Adrenal gland (tissue), 12 donors: Measurements from ENCODE around the gene GPD1. TPM values are rescaled to one million over a fixed set of nuclear protein-coding genes. Genes with fewer than 3 reads are reported as not detected.

ENCODE experiments used
- DNase-seq, 7 donors: peaks; one replicate each; pipeline ENCODE4 v3.0.0-alpha.2; 2019 to 2020
- H3K27ac ChIP-seq, 5 donors: fragments of 200-600 bp; sonication (generic) in 4 of 5; 1 replicate in 3 of 5; 2 replicates in 2 of 5; pipeline versions ENCODE4 v1.5.1 to v1.8.0; 2016 to 2020; ENCODE audit warnings: mild to moderate bottlenecking in 1 of 5
- H3K27me3 ChIP-seq: fragments of 200-600 bp; 2 replicates; pipeline ENCODE4 v1.8.0; 2021
- H3K36me3 ChIP-seq, 2 donors: fragments of 200-600 bp; replicated peaks in 1 of 2; 1 replicate in 1 of 2; 2 replicates in 1 of 2; pipeline versions ENCODE4 v1.5.1 to v1.8.0; 2018 to 2022
- H3K4me1 ChIP-seq, 2 donors: fragments of 200-600 bp; replicated peaks in 1 of 2; 1 replicate in 1 of 2; 2 replicates in 1 of 2; pipeline versions ENCODE4 v1.5.1 to v1.8.0; 2018 to 2021
- H3K4me3 ChIP-seq, 4 donors: fragments of 200-600 bp; sonication (generic) in 3 of 4; one replicate each; pipeline ENCODE4 v1.5.1; 2016 to 2018
- H3K9me3 ChIP-seq, 3 donors: fragments of 200-600 bp; sonication (generic) in 1 of 3; replicated peaks in 1 of 3; 1 replicate in 2 of 3; 2 replicates in 1 of 3; pipeline versions ENCODE4 v1.5.1 to v1.8.0; 2016 to 2021
- CTCF ChIP-seq, 6 experiments: fragments of 450-650 bp in 4 of 6; fragments of 200-600 bp in 2 of 6; sonication (generic) in 1 of 6; IDR thresholded peaks; 1 replicate in 5 of 6; 2 replicates in 1 of 6; pipeline versions ENCODE4 v1.5.1 to v1.8.0; 2016 to 2021; ENCODE audit warnings: antibody characterized with exemption in 6 of 6, mild to moderate bottlenecking in 2 of 6, moderate library complexity in 1 of 6
- POLR2A ChIP-seq, 2 donors: fragments of 450-650 bp; IDR thresholded peaks; one replicate each; pipeline ENCODE4 v1.6.1; 2017; ENCODE audit warnings: antibody characterized with exemption in 2 of 2, mild to moderate bottlenecking in 2 of 2, moderate library complexity in 1 of 2
- WGBS, 4 donors: extraction: QIAGEN DNeasy Blood & Tissue Kit in 2 of 4; methylation state at CpG; one replicate each; pipeline versions ENCODE4 v1.1.5 to v1.1.7; 2013 to 2017; 5-methylcytosine and 5-hydroxymethylcytosine counted together
- intact Hi-C, 2 donors: fragments of 100-400 bp; cut with DNase I; formaldehyde crosslinking; loops; one replicate each; pipeline versions ENCODE4 v1.14.1 to v1.15.0; 2022 to 2023
- polyA plus RNA-seq, 3 donors: library from polyadenylated mRNA; stranded (reverse); fragments of 200-250 nt in 2 of 3; fragments of 350-450 nt in 1 of 3; fragmentation: Illumina TruSeq in 1 of 3; extraction: RNeasy Lipid Tissue Mini Kit (QIAGEN cat#74804) in 1 of 3; gene quantifications; one replicate each; pipeline ENCODE4 v1.2.3, GENCODE V29; 2013 to 2014
- total RNA-seq, 9 donors: library from RNA; depleted of rRNA in 4 of 9; stranded (reverse); fragments of >200 nt in 4 of 9; fragments of 120-200 nt in 1 of 9; fragmentation: NEBNext Ultra II Directional in 1 of 9; extraction: Animal tissue kit (Norgen Biotek cat#: 25700) in 1 of 9; gene quantifications; one replicate each; pipeline versions ENCODE4 v1.1.0 to v1.2.4, GENCODE V29; 2013 to 2023
- donor health status: healthy with polysubstance abuse.
- donor health status: Bipolar disorder and iron deficiency.
- donor health status: DM: yes; HTN: yes; CAD: no.
- donor health status: DM: no; HTN: no; CAD: no.
- donor health status: DM: no; HTN: no; CAD: no.
- donor health status: DM: yes; HTN: yes; CAD: no.

Gene GPD1
- total and polyA plus RNA-seq, 12 donors = 0.43 to 36.9 (median 2.6) TPM

GRCh38 chr12:50111395-50111692 lies 7.5 kb downstream of the GPD1 start:
- Histone ChIP-seq H3K4me3 (peak overlapping the region in 1 of 4 donors; percentile 41), H3K4me1 (peaks cover 31 to 44% of the 10 kb centered on the region in 2 donors), H3K9me3 (no peaks in the 10 kb centered on the region), H3K27ac (peak overlapping the region in 4 of 5 donors; percentile 70 to 99 (median 85)), H3K27me3 (no peaks in the 10 kb centered on the region), H3K36me3 (peaks cover 0 to 9% of the 10 kb centered on the region in 2 donors)
- TF ChIP-seq CTCF (IDR thresholded peaks at IDR 0.05) = no peak
- TF ChIP-seq POLR2A (IDR thresholded peaks at IDR 0.05) = no peak
- DNase-seq = peak in 1 of 7 donors; percentile 13
- WGBS, 4 donors = 5 to 17% (median 11%) methylated on average over 9 to 19 of the region's 19 CpGs
- intact Hi-C loops = no loop called here

GRCh38 chr12:50111693-50112455 lies 8.1 kb downstream of the GPD1 start, which contains the start of gene COX14:
Gene COX14, plus strand, starts transcription at chr12:50112236. Its CDS starts 7,808 bp downstream, at chr12:50120044.
- intact Hi-C loops = loop anchor here in 1 of 2 donors (2.0 kb wide), 1 partner anchor 55 kb away; the partner anchor contains the start of gene CERS5
- Histone ChIP-seq H3K27me3 (no peaks in the 10 kb centered on the region), H3K4me3 (peak within 1 kb of the TSS; percentile 25 to 97 (median 62)), H3K36me3 (peaks cover 0 to 9% of the 10 kb centered on the region in 2 donors), H3K4me1 (peaks cover 31 to 49% of the 10 kb centered on the region in 2 donors), H3K9me3 (no peaks in the 10 kb centered on the region), H3K27ac (peak within 1 kb of the TSS; percentile 77 to 100 (median 99))
- 0 to 1% (median 0%) methylated on average over 14 to 59 of the region's 59 CpGs for WGBS, 4 donors
- TF ChIP-seq POLR2A (IDR thresholded peaks at IDR 0.05) = peak; percentile 99 to 100
- peak; percentile 79 to 90 (median 84) for TF ChIP-seq CTCF (IDR thresholded peaks at IDR 0.05)
- DNase-seq = peak; percentile 98 to 100 (median 99)

GRCh38 chr12:50112456-50113218 lies 8.8 kb downstream of the GPD1 start:
- TF ChIP-seq POLR2A (IDR thresholded peaks at IDR 0.05) (no peak), CTCF (IDR thresholded peaks at IDR 0.05) (no peak)
- intact Hi-C loops = loop anchor here in 1 of 2 donors (2.0 kb wide), 1 partner anchor 54 kb away; the partner anchor contains the start of gene CERS5
- Histone ChIP-seq H3K4me1 (peaks cover 31 to 57% of the 10 kb centered on the region in 2 donors), H3K9me3 (no peaks in the 10 kb centered on the region), H3K4me3 (peak overlapping the region; percentile 25 to 97 (median 62)), H3K36me3 (peaks cover 0 to 9% of the 10 kb centered on the region in 2 donors), H3K27ac (peak overlapping the region; percentile 77 to 100 (median 99)), H3K27me3 (no peaks in the 10 kb centered on the region)
- 7 to 18% (median 15%) methylated on average over 22 to 26 of the region's 26 CpGs for whole genome bisulfite sequencing, 4 donors
- DNase-seq = peak in 3 of 7 donors; percentile 60 to 80 (median 69)

- no peak overlapping the region for H3K4me3 ChIP-seq
- H3K4me1 ChIP-seq = peaks cover 11 to 37% of the 10 kb centered on the region in 2 donors
- TF ChIP-seq POLR2A (IDR thresholded peaks at IDR 0.05) (no peak), CTCF (IDR thresholded peaks at IDR 0.05) (no peak)
- peak overlapping the region in 3 of 5 donors; percentile 19 to 43 (median 30) for H3K27ac ChIP-seq
- no peaks in the 10 kb centered on the region for H3K27me3 ChIP-seq
- H3K9me3 ChIP-seq = no peaks in the 10 kb centered on the region
- intact Hi-C loops = no loop called here
- H3K36me3 ChIP-seq = peaks cover 0 to 27% of the 10 kb centered on the region in 2 donors
- WGBS, 4 donors = 65 to 71% (median 67%) methylated on average over 6 of the region's 6 CpGs
- DNase-seq = peak in 1 of 7 donors; percentile 43
These were observed 13.3 kb downstream of the GPD1 start for GRCh38 chr12:50117057-50117622.
